CD4-positive, alpha-beta T cell (primary cell): ENCODE data around the gene IL12RB1. TPM values are rescaled to one million over a fixed set of nuclear protein-coding genes. Genes with fewer than 3 reads are reported as not detected.

Source experiments
- ATAC-seq: fragments of 200-7000 bp; cut with Tn5 transposase; one replicate; pipeline ENCODE4 v1.10.0; 2022; ENCODE audit warnings: mild to moderate bottlenecking; ENCODE audit not compliant: poor library complexity
- CTCF ChIA-PET: fragments of 350-600 bp; sonication (Branson Sonifier 250); formaldehyde crosslinking; loops from one replicate; lab custom pipeline; 2021; ENCODE audit warnings: antibody characterized with exemption, inconsistent platforms; lab: Charles Lee
- POLR2A ChIA-PET: fragments of 350-600 bp; sonication (Branson Sonifier 250); formaldehyde crosslinking; loops from one replicate; lab custom pipeline; 2021; ENCODE audit warnings: antibody characterized with exemption, inconsistent platforms; lab: Charles Lee
- DNase-seq, 14 experiments: peaks; one replicate each; pipeline ENCODE4 v3.0.0-alpha.2; 2013 to 2020; ENCODE audit warnings: mixed read lengths in 2 of 14
- H3K27ac ChIP-seq, 2 donors: one replicate each; pipeline versions ENCODE4 v1.5.1 to v1.7.0; 2013; ENCODE audit warnings: low read length in 2 of 2, low read depth in 1 of 2, mild to moderate bottlenecking in 1 of 2
- H3K27me3 ChIP-seq, 2 experiments: 1 replicate in 1 of 2; 2 replicates in 1 of 2; pipeline versions ENCODE4 v1.6.1 to v1.7.0; 2013; ENCODE audit warnings: low read length in 2 of 2, control low read depth in 1 of 2, mild to moderate bottlenecking in 1 of 2, moderate library complexity in 1 of 2; ENCODE audit not compliant: insufficient read depth in 2 of 2, control insufficient read depth in 1 of 2
- H3K36me3 ChIP-seq: one replicate; pipeline ENCODE4 v1.6.1; 2013; ENCODE audit warnings: low read length, control low read depth; ENCODE audit not compliant: insufficient read depth
- H3K4me1 ChIP-seq: one replicate; pipeline ENCODE4 v1.6.1; 2013; ENCODE audit warnings: low read length, control low read depth; ENCODE audit not compliant: insufficient read depth
- H3K4me3 ChIP-seq: one replicate; pipeline ENCODE4 v1.5.1; 2013; ENCODE audit warnings: mild to moderate bottlenecking, low read length, moderate library complexity
- H3K9me3 ChIP-seq, 2 experiments: 1 replicate in 1 of 2; 2 replicates in 1 of 2; pipeline versions ENCODE4 v1.6.1 to v1.7.0; 2013; ENCODE audit warnings: low read length in 2 of 2, mild to moderate bottlenecking in 2 of 2, control low read depth in 1 of 2, moderate library complexity in 1 of 2; ENCODE audit not compliant: control insufficient read depth in 1 of 2, insufficient read depth in 1 of 2
- H3K27ac Mint-ChIP-seq: one replicate; pipeline ENCODE4 v1.8.0; 2020; ENCODE audit warnings: mixed read lengths
- H3K27me3 Mint-ChIP-seq: one replicate; pipeline ENCODE4 v1.8.0; 2021; ENCODE audit warnings: mixed read lengths
- H3K36me3 Mint-ChIP-seq: one replicate; pipeline ENCODE4 v1.8.0; 2021; ENCODE audit warnings: low read depth, mixed read lengths
- H3K4me1 Mint-ChIP-seq: one replicate; pipeline ENCODE4 v1.8.0; 2021; ENCODE audit warnings: low read depth, mixed read lengths
- H3K4me3 Mint-ChIP-seq: one replicate; pipeline ENCODE4 v1.8.0; 2020; ENCODE audit warnings: mild to moderate bottlenecking, mixed read lengths
- H3K9me3 Mint-ChIP-seq: one replicate; pipeline ENCODE4 v1.8.0; 2020; ENCODE audit warnings: mixed read lengths
- intact Hi-C, 2 experiments: fragments of 100-400 bp; cut with DNase I in 1 of 2; cut with micrococcal nuclease in 1 of 2; formaldehyde crosslinking; loops; one replicate each; pipeline versions ENCODE4 v1.15.1 to v1.9.0; 2023 to 2025; cut with DNase I, micrococcal nuclease
- polyA plus RNA-seq, 2 donors: library from polyadenylated mRNA; unstranded; fragments of 120-200 nt; gene quantifications; one replicate each; pipeline ENCODE4 v1.2.1, GENCODE V29; 2013
- total RNA-seq, 174 experiments: library from RNA in 2 of 174; stranded (reverse) in 2 of 174; gene quantifications; one replicate each; pipeline ENCODE4 v1.2.3 and lab custom pipeline; 2021 to 2026
- TF ChIP-seq, protein P1 (sequence below): fragments of 200-600 bp; IDR thresholded peaks from one replicate; pipeline ENCODE4 v1.8.0; 2022; ENCODE audit warnings: antibody characterized with exemption, mild to moderate bottlenecking

Gene IL12RB1
- total RNA-seq (10 to 100 TPM; 20.5 to 22.5 TPM), total RNA-seq (lab: John Stamatoyannopoulos, UW) (7.9 to 79.7 (median 30.8) reads per million in 172 experiments)
- polyA plus RNA-seq (2013, experiment 1 of 2) = 38.4 TPM
- 43.6 TPM for polyA plus RNA-seq (2013, experiment 2 of 2)

DNA sequence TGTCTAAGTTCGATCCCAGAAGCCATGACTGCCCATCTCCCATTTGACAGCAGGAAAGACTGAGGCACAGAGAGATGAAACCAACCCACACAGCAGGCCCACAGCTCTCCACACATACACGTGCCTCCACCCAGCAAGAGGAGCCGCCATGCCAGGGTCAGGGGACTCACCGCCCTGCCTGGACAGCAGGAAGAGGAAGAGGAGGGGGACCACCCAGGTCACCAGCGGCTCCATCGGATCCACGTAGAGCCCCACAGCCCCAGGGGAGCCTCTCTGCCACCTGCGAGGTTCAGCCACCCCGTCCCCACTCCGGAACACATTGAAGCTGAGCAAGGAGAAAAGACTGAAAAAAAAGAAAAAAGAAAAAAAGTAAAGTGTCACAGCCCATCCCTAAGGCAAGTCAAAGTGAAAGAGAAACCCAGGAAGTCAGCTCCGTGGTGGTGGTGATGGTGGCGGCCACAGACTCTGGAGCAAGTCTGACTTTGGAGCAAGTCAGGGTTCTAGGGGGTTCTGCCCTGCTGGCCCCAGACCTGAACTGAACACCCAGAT lies at the start of gene IL12RB1:
TSS of gene IL12RB1 (minus strand) at position 345 of the 549 bp plus-strand sequence. CDS start at position 234, 111 bp downstream.
- H3K27me3 ChIP-seq = no peaks in the 10 kb centered on the region
- no peaks in the 10 kb centered on the region for H3K9me3 Mint-ChIP-seq
- peak within 1 kb of the TSS; percentile 77 to 82 for H3K27ac ChIP-seq
- TF ChIP-seq, protein P1, sequence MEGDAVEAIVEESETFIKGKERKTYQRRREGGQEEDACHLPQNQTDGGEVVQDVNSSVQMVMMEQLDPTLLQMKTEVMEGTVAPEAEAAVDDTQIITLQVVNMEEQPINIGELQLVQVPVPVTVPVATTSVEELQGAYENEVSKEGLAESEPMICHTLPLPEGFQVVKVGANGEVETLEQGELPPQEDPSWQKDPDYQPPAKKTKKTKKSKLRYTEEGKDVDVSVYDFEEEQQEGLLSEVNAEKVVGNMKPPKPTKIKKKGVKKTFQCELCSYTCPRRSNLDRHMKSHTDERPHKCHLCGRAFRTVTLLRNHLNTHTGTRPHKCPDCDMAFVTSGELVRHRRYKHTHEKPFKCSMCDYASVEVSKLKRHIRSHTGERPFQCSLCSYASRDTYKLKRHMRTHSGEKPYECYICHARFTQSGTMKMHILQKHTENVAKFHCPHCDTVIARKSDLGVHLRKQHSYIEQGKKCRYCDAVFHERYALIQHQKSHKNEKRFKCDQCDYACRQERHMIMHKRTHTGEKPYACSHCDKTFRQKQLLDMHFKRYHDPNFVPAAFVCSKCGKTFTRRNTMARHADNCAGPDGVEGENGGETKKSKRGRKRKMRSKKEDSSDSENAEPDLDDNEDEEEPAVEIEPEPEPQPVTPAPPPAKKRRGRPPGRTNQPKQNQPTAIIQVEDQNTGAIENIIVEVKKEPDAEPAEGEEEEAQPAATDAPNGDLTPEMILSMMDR = no peak
- H3K27me3 Mint-ChIP-seq = no peaks in the 10 kb centered on the region
- ChIA-PET CTCF (interaction anchor here (0.7 to 1.1 kb wide), 2 partner anchors 26 to 218 kb away, joined by 3 to 4 read pairs; no protein-coding TSS in a partner anchor), POLR2A (interaction anchor here (0.5 to 7.9 kb wide), 22 partner anchors 12 to 527 kb away, joined by 3 to 99 read pairs (median 5); partner anchors contain the start of genes ARRDC2, JAK3, JUND and MAST3)
- intact Hi-C loops = no loop called here
- H3K9me3 ChIP-seq = no peaks in the 10 kb centered on the region
- peaks cover 33% of the 10 kb centered on the region for H3K36me3 Mint-ChIP-seq
- H3K4me3 ChIP-seq = peak within 1 kb of the TSS; percentile 72
- ATAC-seq = peak; percentile 50
- H3K4me3 Mint-ChIP-seq = peak within 1 kb of the TSS; percentile 91
- H3K4me1 Mint-ChIP-seq = peaks cover 77% of the 10 kb centered on the region
- H3K4me1 ChIP-seq = peaks cover 74% of the 10 kb centered on the region
- H3K27ac Mint-ChIP-seq = peak within 1 kb of the TSS; percentile 98
- peak; percentile 35 to 88 (median 52) for DNase-seq
- peaks cover 17% of the 10 kb centered on the region for H3K36me3 ChIP-seq

DNA sequence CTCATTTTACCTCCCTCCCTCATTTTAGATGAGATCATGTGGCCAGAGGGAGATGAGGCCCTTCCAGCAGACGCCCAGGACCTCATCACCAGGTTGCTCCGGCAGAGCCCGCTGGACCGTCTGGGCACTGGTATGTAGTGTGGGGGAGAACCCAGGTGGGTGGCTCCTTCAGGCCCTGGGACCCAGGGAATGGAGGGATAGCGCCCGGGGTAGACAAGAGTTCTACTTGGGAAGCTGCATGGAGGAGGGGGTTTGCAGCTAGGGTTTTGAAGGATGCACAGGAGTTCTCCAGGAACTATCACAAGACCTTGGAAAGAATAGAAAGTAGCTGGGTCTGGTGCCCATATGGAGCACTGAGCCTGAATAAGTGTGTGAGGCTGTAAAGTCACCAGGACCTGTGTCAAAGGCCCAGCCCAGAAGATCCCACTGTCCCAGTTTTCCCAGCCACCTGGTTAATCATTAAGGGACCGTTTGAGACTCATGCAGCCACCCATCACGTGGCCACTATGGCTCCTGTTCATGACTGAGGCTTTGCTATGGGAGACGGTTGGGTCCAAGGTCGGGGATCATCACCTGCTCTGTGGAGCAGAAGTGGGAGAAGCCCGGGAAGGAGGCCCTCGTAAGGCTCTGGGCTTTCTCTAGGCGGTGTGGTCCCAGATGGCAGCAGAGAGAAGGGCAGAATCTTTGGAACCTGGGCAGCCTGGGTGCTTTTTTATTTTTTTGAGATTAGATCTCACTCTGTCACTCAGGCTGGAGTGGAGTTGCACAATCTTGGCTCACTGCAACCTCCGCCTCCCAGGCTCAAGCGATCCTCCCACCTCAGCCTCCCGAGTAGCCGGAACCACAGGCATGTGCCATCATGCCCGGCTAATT lies 49.2 kb upstream of the IL12RB1 start:
- POLR2A ChIA-PET = no interaction called here
- CTCF ChIA-PET = no interaction called here

More for the DNA sequence above, 49.2 kb upstream of the IL12RB1 start:
- Histone ChIP-seq H3K9me3 (no peaks in the 10 kb centered on the region), H3K27ac (no peak overlapping the region), H3K4me1 (no peaks in the 10 kb centered on the region), H3K27me3 (no peaks in the 10 kb centered on the region), H3K36me3 (peaks cover 80% of the 10 kb centered on the region), H3K4me3 (no peak overlapping the region)
- no peaks in the 10 kb centered on the region for H3K27me3 Mint-ChIP-seq
- ATAC-seq = no peak
- no peak overlapping the region for H3K27ac Mint-ChIP-seq
- DNase-seq = no peak
- intact Hi-C loops = no loop called here
- H3K4me3 Mint-ChIP-seq = no peak overlapping the region
- TF ChIP-seq, protein P1 = no peak
- peaks cover 73% of the 10 kb centered on the region for H3K36me3 Mint-ChIP-seq
- no peaks in the 10 kb centered on the region for H3K4me1 Mint-ChIP-seq
- no peaks in the 10 kb centered on the region for H3K9me3 Mint-ChIP-seq
